ENCODE results near the gene TAOK1. TPM values are rescaled to one million over a fixed set of nuclear protein-coding genes. Genes with fewer than 3 reads are reported as not detected.
"Not testable (repeated sequence)": the region's sequence is repeated elsewhere in the genome, so short reads cannot be mapped to it uniquely, and the experiment has no call there.

Gene TAOK1
- total RNA-seq, 2 donors from 2014 or later = 47.2 to 59.1 TPM

DNA sequence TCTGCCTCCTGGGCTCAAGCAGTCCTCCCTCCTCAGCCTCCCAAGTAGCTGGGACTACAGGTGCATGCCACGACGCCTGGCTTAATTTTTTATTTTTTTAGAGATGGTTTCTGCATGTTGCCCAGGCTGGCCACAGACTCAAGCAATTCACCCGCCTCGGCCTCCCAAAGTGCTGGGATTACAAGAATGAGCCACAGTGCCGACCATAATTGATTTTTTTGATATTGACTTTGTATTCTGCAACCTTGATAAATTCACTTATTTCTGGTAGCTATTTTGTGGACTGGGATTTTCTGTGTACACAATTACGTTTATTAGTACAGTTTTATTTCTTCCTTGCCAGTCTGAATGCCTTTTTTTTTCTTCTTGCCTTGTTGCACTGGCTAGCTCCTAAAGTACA lies 30.0 kb downstream of the TAOK1 start:
- intact Hi-C loops (cut with DNase I) = no loop called here
- no peak for ATAC-seq
- DNase-seq = no peak

DNA sequence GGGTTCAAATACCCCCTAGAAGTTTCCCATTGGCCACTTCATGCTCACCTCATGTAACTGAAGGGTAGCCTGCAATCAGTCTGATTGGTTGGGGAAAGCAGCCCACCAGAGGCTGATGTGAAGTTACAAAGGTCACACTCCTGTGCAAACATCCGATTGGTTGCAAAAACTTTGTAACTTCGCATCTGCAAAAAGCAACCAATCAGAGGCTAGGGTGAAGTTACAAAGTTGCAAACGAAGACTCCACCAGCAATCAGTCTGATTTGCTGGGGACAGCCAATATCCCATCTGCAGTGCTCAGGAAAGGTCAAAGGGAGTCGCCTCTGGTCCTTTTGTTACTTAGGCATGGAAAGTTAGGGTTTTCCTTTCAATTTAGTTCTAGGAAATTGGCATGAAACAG lies 40.1 kb downstream of the TAOK1 start:
- DNase-seq (no peak), ATAC-seq (no peak)
- intact Hi-C loops (cut with DNase I) = no loop called here

GRCh38 chr17:29433541-29433940 lies 43.4 kb downstream of the TAOK1 start:
- ATAC-seq (peak in 1 of 2 donors; percentile 52), DNase-seq (peak; percentile 33)
- intact Hi-C loops (cut with DNase I) = no loop called here

DNA sequence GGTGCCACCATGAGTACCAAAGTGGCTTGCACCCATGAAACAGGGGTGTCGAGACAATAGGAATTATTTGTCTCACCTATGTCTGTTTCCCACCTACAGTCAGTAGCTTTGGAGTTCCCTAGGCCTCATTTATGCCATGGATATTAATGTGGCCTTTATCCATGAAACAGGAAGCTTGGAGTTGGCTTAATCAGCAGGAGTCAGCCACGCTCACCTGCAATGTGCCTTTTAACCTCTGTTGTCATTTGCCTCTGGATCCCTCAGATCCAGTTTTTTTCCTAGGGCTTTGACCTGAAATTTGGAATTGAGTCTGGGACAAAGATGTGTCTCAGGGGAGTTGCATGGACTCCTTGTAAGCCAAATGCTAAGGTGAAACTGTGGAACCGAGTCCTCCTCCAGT lies 44.4 kb downstream of the TAOK1 start:
- ATAC-seq (no peak), DNase-seq (no peak)
- intact Hi-C loops (cut with DNase I) = no loop called here

DNA sequence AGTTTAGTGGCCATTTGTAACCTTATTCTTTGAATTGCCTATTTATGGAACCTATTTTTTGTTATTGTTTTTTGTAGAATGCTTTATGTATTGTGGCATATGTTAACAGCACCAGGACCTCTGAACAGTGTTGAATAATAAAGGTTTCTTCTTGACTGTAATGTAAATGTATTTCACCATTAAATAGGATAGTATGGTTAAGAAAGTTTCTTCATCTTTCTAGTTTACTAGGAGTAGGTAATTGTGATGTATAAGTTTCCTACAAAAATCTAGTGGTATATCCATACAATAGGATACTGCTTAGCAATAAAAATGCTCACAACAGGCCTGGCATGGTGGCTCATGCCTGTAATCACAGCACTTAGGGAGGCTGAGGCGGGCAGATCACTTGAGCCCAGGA lies 52.3 kb downstream of the TAOK1 start:
- ATAC-seq (no peak), DNase-seq (no peak)
- intact Hi-C loops (cut with DNase I) = no loop called here

- DNase-seq (no peak), ATAC-seq (no peak)
- intact Hi-C loops (cut with DNase I) = no loop called here
Observed at GRCh38 chr17:29443041-29443739, 53.0 kb downstream of the TAOK1 start.

- peak in 1 of 2 donors; percentile 83 for ATAC-seq
- intact Hi-C loops (cut with DNase I) = no loop called here
- no peak for DNase-seq
Observed at GRCh38 chr17:29444589-29444988, 54.4 kb downstream of the TAOK1 start.

GRCh38 chr17:29445844-29446243 lies 55.7 kb downstream of the TAOK1 start:
- DNase-seq (no peak), ATAC-seq (no peak)
- intact Hi-C loops (cut with DNase I) = no loop called here

GRCh38 chr17:29449865-29450671 lies 59.9 kb downstream of the TAOK1 start:
- ATAC-seq = no peak
- no peak for DNase-seq
- intact Hi-C loops (cut with DNase I) = no loop called here

- ATAC-seq = no peak
- intact Hi-C loops (cut with DNase I) = no loop called here
Observed at GRCh38 chr17:29451121-29451742, 61.1 kb downstream of the TAOK1 start.

DNA sequence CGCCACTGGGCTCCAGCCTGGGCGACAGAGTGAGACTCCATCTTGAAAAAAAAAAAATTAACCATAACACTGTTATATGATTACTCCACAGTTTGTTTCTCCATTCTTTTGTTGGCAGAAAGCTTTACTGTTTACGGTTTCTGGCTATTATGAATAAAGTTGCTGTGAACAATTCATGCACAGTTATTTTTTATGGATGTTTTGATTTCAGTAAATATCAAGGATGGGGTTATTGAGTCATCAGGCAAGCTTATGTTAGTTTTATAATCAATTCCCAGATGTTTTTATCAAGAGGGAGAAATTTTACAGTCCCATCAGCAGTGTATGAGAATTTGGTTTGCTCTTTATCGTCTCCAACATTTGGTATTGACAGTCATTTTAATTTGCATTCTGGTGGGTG lies 67.9 kb downstream of the TAOK1 start:
- ATAC-seq = no peak
- DNase-seq = no peak
- intact Hi-C loops (cut with DNase I) = no loop called here

More at GRCh38 chr17:29451121-29451742, 61.1 kb downstream of the TAOK1 start:
- no peak for DNase-seq

- no peak for DNase-seq
- ATAC-seq = no peak
- intact Hi-C loops (cut with DNase I) = no loop called here
Observed at GRCh38 chr17:29461483-29462206, 71.5 kb downstream of the TAOK1 start.

- intact Hi-C loops (cut with DNase I) = no loop called here
Observed at GRCh38 chr17:29469276-29469675, 79.1 kb downstream of the TAOK1 start.

GRCh38 chr17:29473437-29473836 lies 83.3 kb downstream of the TAOK1 start:
- intact Hi-C loops (cut with DNase I); DNase-seq: not testable (repeated sequence)

More at GRCh38 chr17:29469276-29469675, 79.1 kb downstream of the TAOK1 start:
- DNase-seq (no peak), ATAC-seq (no peak)

DNA sequence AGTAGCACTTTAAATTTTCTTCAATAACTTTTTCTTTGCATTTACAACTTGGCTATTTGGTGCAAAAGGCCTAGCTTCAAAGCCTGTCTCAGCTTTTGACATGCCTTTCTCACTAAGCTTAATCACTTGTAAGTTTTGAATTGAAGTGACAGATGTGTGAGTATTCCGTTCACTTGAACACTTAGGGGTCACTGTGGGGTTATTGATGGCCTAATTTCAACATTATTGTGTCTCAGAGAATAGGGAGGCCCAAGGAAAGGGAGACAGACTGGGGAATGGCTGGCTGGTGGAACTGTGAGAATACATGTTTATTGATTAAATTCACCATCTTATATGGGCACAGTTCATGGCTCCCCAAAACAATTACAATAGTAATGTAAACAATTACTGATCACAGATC lies 84.1 kb downstream of the TAOK1 start:
- no peak for DNase-seq
- intact Hi-C loops (cut with DNase I) = no loop called here
- no peak for ATAC-seq

More at GRCh38 chr17:29473437-29473836, 83.3 kb downstream of the TAOK1 start:
- not testable (repeated sequence) for ATAC-seq

- intact Hi-C loops (cut with DNase I) = no loop called here
- ATAC-seq (no peak), DNase-seq (no peak)
Observed at GRCh38 chr17:29475891-29476290, 85.7 kb downstream of the TAOK1 start.

- DNase-seq; ATAC-seq; intact Hi-C loops (cut with DNase I): not testable (repeated sequence)
Observed at GRCh38 chr17:29480249-29480928, 90.2 kb downstream of the TAOK1 start.

DNA sequence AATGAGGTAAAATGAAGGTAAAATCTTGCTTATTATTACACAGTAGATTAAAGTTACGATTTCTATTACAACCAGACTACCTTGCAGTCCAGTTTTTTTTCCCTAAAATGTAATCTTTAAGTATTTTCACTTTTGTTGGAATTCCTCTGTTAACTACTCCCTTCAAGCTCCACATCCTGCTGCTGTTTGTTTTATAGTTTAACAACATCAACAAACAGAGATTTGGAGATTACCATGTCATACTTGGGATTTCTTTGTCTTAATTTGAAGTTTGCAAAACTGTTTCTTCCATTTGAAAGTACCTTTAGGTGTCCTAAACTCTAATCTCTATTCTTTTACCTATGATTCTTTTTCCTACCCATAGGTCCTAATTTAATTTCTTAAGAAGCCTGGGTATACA lies 93.3 kb downstream of the TAOK1 start:
- intact Hi-C loops (cut with DNase I) = no loop called here
- DNase-seq (no peak), ATAC-seq (no peak)

GRCh38 chr17:29495011-29495410 lies 104.8 kb downstream of the TAOK1 start:
- intact Hi-C loops (cut with DNase I) = no loop called here
- DNase-seq (no peak), ATAC-seq (no peak)

Measured in left cardiac atrium (tissue), 4 donors.